GM18508 (cell line): Measurements from ENCODE around the gene BNC2.

Source experiments
- ATAC-seq: cut with Tn5 transposase; IDR thresholded peaks from one replicate; pipeline ENCODE4 v1.9.1; 2021; ENCODE audit warnings: moderate number of reproducible peaks; ENCODE audit not compliant: insufficient read depth, unreplicated experiment

The BNC2 gene

GRCh38 chr9:16821344-16821743 is 49.1 kb downstream of the BNC2 start:
- ATAC-seq, result no peak

GRCh38 chr9:16817514-16817913 is 53.0 kb downstream of the BNC2 start:
- no peak for ATAC-seq

GRCh38 chr9:16817002-16817401 is 53.5 kb downstream of the BNC2 start:
- ATAC-seq, result no peak

DNA sequence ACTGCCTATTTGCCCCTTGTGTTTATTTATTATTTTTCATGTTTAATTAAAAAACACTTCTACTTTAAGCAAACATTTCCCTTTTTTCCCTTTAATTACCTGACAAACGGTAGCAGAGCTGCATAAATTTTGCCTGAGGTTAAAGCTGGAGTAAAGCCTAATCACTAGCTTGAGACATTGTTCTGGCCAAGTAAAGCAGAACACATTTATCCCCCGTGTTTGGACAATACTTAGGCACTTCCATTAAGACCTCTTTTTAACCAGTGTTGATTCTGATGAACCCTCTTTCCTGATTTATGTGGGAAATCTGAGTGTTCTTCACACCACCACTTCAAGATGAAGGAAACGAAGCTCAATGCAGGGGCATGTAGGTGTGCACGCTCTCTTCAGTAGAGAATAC is 54.5 kb downstream of the BNC2 start:
- ATAC-seq, result no peak

DNA sequence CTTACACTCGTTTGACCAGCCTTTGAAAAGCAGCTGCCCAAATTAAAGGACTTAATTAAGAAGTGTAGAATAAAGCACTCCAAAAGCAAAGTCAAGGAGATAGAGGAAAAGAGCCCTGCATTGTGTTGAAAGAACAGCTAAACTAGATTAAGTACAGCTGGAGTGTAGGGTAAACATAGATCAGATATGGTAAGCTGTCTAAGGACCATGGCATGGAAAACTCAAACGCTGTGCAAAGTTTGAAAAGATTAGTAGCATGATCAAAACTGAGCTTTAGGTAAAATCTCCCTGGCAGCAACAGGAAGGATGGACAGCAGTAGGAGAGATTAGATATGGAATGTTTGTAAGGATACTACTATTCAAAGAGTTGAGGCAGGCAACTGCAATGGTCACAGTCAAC is 55.4 kb downstream of the BNC2 start:
- ATAC-seq, result no peak

GRCh38 chr9:16813838-16814237 is 56.6 kb downstream of the BNC2 start:
- no peak for ATAC-seq

DNA sequence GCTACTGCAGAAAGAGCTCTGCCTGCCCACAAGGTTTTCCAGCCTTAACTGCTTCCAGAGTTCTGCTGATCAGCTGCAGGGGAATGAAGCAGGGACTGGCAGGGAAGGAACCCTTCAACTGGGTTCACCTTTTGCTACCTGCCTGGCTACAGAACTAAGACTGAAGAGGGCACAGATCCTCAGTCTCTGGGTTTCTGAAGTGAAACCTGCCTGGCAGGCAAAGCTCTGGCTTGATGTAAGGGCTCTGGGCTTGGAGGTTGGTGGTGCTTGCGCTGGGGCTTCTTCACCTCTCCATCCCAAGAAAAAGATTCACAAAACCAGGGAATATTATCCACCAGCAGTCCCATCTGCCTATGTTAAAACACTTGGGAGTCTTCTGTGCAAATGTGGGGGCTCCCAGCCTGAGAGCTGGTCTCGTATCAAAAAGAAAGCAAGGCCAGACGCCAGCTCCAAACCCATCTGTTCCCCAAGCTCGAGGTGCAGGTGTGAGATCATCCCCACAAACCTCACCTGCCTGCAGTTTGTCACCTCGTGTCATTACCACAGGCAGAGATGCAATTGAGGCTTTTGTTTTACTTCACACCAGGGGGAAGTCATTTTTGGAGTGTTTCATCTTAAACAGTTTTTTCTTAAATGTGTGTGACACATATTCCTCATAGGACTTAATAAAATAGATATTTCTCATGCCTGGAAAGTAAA is 58.3 kb downstream of the BNC2 start:
- no peak for ATAC-seq

GRCh38 chr9:16809912-16810610 is 60.4 kb downstream of the BNC2 start:
- ATAC-seq, result no peak

GRCh38 chr9:16806674-16807073 is 63.8 kb downstream of the BNC2 start:
- ATAC-seq, result no peak

DNA sequence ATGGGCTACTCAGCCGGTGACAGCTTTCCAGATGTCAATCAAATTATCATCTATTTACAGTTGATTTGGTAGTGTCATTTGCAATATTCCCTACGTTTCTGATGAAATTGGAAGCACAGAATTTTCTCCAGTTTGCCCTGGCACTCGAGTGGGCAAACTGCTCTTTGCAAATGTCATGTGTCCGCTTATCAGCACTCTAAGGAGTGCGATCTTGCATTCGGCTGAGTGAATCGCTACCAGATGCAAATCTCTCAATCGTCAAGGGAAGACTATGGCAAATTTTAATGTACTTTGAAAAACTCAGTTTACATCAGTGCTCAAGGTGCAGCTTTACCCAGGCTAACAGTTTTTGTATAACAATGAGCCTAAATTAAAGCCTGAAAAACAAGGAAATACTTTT is 66.8 kb downstream of the BNC2 start:
- ATAC-seq, result no peak

DNA sequence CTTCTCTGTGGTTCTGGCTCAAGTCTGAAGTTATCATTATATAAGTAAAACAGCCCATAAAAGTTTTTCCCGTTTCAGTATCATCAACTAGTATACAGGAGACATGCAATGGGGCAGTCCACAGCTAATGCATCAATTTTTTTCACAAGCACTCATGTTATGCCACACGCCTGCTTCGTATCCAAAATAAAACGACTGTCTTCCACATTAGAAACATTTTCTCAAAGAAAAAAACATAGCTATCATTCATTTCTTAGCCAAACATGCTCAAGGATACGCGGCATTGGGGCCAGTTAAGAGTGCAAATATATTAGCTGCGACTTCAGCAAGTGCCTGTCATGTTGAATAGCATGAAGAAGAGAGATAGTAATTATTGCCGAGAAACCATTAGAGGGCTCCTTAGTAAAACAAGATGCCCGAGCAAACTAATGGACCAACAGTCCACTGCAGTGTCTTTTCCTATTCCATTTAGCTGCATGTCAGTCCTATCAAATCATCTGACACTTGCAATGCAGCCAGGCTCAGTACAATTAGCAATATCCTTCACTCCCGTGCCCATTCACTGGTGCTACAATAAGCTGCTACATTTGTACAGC is 68.5 kb downstream of the BNC2 start:
- no peak for ATAC-seq

- no peak for ATAC-seq
These were observed 74.1 kb downstream of the BNC2 start for GRCh38 chr9:16796304-16796825.

- ATAC-seq, result no peak
These were observed 75.4 kb downstream of the BNC2 start for GRCh38 chr9:16794871-16795639.

- no peak for ATAC-seq
These were observed 76.4 kb downstream of the BNC2 start for GRCh38 chr9:16794103-16794502.

DNA sequence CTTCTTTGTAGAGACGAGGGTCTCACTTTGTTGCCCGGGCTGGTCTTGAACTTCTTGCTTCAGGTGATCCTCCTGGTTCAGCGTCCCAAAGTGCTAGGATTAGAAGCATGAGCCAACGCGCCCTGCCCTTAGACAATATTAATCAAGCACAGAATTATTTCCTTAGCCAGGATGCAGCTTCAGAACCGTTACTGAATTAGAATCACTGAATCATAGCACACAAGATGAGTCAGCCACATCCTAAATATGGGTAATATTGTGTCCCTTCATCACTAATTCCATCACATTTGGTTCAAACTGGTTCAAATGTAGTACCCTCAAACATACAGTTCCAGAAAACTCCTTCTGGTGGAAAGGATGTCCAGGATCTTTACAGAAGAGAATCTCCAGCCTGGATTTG is 82.7 kb downstream of the BNC2 start:
- ATAC-seq, result no peak

GRCh38 chr9:16784002-16784401 is 86.5 kb downstream of the BNC2 start:
- ATAC-seq, result no peak

DNA sequence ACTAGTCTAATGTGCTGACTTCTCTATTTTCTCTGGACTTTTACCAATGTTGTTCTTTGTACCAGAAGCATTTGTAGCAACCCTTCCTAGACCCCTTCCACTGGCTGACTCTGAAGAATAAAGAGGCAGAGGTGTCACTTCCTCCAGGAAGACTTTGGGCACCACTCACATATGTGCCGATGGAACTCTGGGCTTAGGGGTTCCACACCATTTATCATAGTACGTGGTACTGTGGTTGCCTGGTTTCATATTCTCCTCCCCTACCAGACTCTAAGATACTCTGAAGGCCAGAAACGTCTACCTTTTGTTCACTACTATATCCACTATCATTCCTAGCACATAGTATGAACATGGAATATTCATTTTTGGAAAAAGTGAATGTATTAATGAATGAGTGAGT is 88.0 kb downstream of the BNC2 start:
- ATAC-seq, result no peak

DNA sequence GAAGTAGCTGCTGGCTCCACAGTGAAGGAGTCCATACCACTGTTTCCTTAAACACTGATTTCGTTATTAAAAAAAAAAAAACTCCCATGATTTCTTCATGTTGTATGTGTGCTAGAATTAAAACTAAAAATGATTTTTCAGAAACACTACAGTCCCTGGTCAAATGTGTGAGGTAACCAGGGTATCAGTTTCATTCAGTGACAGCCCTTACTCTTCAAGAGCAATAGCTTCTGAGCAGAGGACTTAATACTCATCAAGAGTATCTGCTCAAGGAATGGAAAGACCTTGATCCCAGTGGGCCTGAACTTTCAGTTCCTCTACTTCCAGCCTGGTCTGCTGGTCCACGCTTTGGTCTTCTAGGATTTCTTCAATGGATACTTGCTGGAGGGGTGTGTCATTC is 95.1 kb downstream of the BNC2 start:
- ATAC-seq, result no peak

GRCh38 chr9:16773617-16774016 is 96.9 kb downstream of the BNC2 start:
- no peak for ATAC-seq

DNA sequence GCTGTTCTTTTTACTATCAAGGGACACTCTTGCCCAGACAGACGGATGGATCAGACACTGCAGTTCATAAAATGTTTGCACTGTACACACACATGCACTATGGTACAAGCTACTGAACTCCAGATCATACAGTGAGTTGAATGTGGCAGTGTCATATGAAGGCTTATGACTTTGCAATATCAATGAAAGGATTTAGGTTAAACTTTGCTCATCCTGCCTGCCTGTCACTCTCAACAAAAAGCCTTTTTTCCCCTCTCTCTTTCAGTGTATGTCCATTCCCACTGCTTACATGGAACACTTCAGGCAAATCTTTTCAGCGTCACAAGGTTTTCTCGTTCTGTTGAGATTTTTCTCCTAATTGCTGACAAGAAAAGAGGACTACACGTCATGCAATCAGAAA is 97.4 kb downstream of the BNC2 start:
- no peak for ATAC-seq

DNA sequence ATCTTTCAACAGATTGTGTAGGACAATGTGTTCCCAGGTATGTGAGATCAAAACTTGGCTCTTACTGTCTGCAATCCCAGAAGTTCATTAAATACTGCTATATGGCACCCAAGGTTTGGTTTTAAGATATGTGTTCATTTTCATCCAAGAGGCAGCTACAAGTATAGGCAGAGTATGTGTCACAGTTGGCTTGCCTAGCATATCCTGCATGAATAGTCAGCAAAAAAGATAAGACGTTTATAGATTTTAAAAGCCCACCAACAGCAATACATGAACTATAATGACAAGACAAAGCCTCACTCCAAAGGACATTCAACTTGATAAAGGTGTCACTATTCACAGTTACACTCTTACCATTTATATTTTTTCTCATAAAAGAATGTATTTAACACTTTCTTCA is 99.1 kb downstream of the BNC2 start:
- ATAC-seq, result no peak
